Heart left ventricle (tissue), 16 donors: ENCODE results near the gene MFAP5. TPM values are rescaled to one million over a fixed set of nuclear protein-coding genes. Genes with fewer than 3 reads are reported as not detected.

Experiments
- ATAC-seq, 4 donors: fragments of 200-7000 bp; cut with Tn5 transposase; one replicate each; pipeline ENCODE4 v1.9.1; 2020 to 2022; ENCODE audit warnings: moderate library complexity in 4 of 4, mild to moderate bottlenecking in 3 of 4, moderate number of reproducible peaks in 1 of 4
- DNase-seq, 5 donors: peaks; one replicate each; pipeline ENCODE4 v3.0.0-alpha.2; 2020
- H3K27ac ChIP-seq, 12 donors: fragments of 200-600 bp; sonication (generic) in 4 of 12; one replicate each; pipeline versions ENCODE4 v1.5.0 to v1.8.0; 2016 to 2022; ENCODE audit warnings: mild to moderate bottlenecking in 2 of 12
- H3K27me3 ChIP-seq, 9 donors: fragments of 200-600 bp; sonication (generic) in 2 of 9; one replicate each; pipeline versions ENCODE4 v1.5.1 to v1.8.0; 2016 to 2022; ENCODE audit warnings: mild to moderate bottlenecking in 3 of 9
- H3K36me3 ChIP-seq, 9 donors: fragments of 200-600 bp; sonication (generic) in 2 of 9; one replicate each; pipeline versions ENCODE4 v1.5.0 to v1.8.0; 2018 to 2022; ENCODE audit warnings: mild to moderate bottlenecking in 2 of 9
- H3K4me1 ChIP-seq, 12 donors: fragments of 200-600 bp; sonication (generic) in 4 of 12; one replicate each; pipeline versions ENCODE4 v1.5.0 to v1.8.0; 2016 to 2022; ENCODE audit warnings: mild to moderate bottlenecking in 3 of 12
- H3K4me3 ChIP-seq, 12 donors: fragments of 200-600 bp; sonication (generic) in 4 of 12; one replicate each; pipeline versions ENCODE4 v1.5.0 to v1.8.0; 2017 to 2022; ENCODE audit warnings: mild to moderate bottlenecking in 9 of 12, moderate library complexity in 4 of 12
- H3K9me3 ChIP-seq, 12 donors: fragments of 200-600 bp; sonication (generic) in 4 of 12; one replicate each; pipeline versions ENCODE4 v1.5.0 to v1.8.0; 2016 to 2022; ENCODE audit warnings: mild to moderate bottlenecking in 1 of 12
- CTCF ChIP-seq, 12 donors: fragments of 200-600 bp; sonication (generic) in 4 of 12; IDR thresholded peaks; one replicate each; pipeline versions ENCODE4 v1.5.0 to v1.8.0; 2018 to 2022; ENCODE audit warnings: antibody characterized with exemption in 12 of 12, mild to moderate bottlenecking in 5 of 12
- POLR2A ChIP-seq, 2 donors: fragments of 450-650 bp; IDR thresholded peaks; one replicate each; pipeline ENCODE4 v1.6.1; 2017; ENCODE audit warnings: antibody characterized with exemption in 2 of 2, mild to moderate bottlenecking in 2 of 2, moderate library complexity in 2 of 2
- WGBS, 4 donors: extraction: QIAGEN DNeasy Blood & Tissue Kit in 2 of 4; methylation state at CpG; one replicate each; pipeline versions ENCODE4 v1.1.5 to v1.1.7; 2013 to 2018; 5-methylcytosine and 5-hydroxymethylcytosine counted together
- intact Hi-C, 10 donors: fragments of 100-400 bp; cut with DNase I; formaldehyde crosslinking; loops; one replicate each; pipeline versions ENCODE4 v1.11.1 to v1.14.2; 2022
- polyA plus RNA-seq, 2 donors: library from polyadenylated mRNA; stranded (reverse); fragments of 200-250 nt; gene quantifications; one replicate each; pipeline ENCODE4 v1.2.3, GENCODE V29; 2013
- total RNA-seq, 9 donors: library from RNA; depleted of rRNA in 2 of 9; stranded (reverse); fragments of >200 nt in 2 of 9; fragmentation: NEBNext Ultra II Directional in 3 of 9; extraction: Animal tissue kit (Norgen Biotek cat#: 25700) in 3 of 9; gene quantifications; one replicate each; pipeline versions ENCODE4 v1.1.0 to v1.2.4, GENCODE V29; 2016 to 2023
- donor health status: ischemic (EF 13 %, LVEDD 7.1; RV severe dilation, severe dysfunction).
- donor health status: healthy with polysubstance abuse.
- donor health status: DM: no; HTN: yes; CAD: no.
- donor health status: DM: no; HTN: no; CAD: no.
- donor health status: ischemic (EF 25% LVEDD 6.9; RV normal size, moderate dysfunction).
- donor health status: ischemic (EF 25% LVEDD 5.7; RV mildly dilated, moderate dysfunction).
- donor health status: healthy.
- donor health status: DM: yes; HTN: yes; CAD: no.
- donor health status: ischemic (EF 35%, LVEDD 5.7; RV mildly dilated, moderate dysfunction).
- donor health status: nonischemic (EF 11% LVEDD 7.7; RV severe dilation, severe dysfunction).
- donor health status: DM: yes; HTN: yes; CAD: no.
- donor health status: PGD.
- donor health status: ischemic (EF 29% LVEDD 5.4; RV normal size, mild dysfunction).
- donor health status: nonischemic (EF 23%, LVEDD 6.1; RV moderate dilation, normal function).

The MFAP5 gene
- total and polyA plus RNA-seq, 11 donors = 10.2 to 137 (median 31.5) TPM

DNA sequence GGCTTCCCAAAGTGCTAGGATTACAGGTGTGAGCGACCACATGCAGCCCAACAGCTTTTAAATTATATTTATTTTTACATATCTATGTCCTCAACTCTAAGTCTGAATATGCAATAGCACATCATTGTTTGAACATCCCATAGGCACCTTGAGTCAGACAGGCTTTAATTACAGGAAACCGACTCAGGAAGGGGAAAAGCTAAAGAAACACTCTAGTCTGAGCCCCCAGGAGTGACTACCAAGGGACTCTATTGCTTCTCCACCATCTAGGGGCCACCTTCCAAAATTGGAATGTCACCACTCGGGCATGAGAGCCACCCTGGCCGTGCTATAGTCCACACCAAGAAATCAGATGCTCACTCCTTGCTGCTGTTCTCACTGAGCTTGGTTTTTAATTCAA is 14.0 kb upstream of the MFAP5 start:
- Histone ChIP-seq H3K27ac (no peak overlapping the region), H3K36me3 (no peaks in the 10 kb centered on the region), H3K4me1 (peaks cover 0 to 17% (median 0%) of the 10 kb centered on the region in 12 donors), H3K9me3 (no peaks in the 10 kb centered on the region), H3K27me3 (no peaks in the 10 kb centered on the region), H3K4me3 (no peak overlapping the region)
- DNase-seq (no peak), ATAC-seq (no peak)
- TF ChIP-seq POLR2A (IDR thresholded peaks at IDR 0.05) (no peak), CTCF (IDR thresholded peaks at IDR 0.05) (no peak)
- 73 to 84% (median 83%) methylated on average over 4 of the region's 4 CpGs for WGBS, 4 donors
- intact Hi-C loops = no loop called here

GRCh38 chr12:8675591-8676036 is 13.0 kb upstream of the MFAP5 start:
- H3K27ac ChIP-seq = peak overlapping the region in 2 of 12 donors; percentile 7 to 69
- no peak overlapping the region for H3K4me3 ChIP-seq
- no peak for ATAC-seq
- H3K9me3 ChIP-seq = no peaks in the 10 kb centered on the region
- peaks cover 0 to 15% (median 0%) of the 10 kb centered on the region in 12 donors for H3K4me1 ChIP-seq
- intact Hi-C loops = no loop called here
- no peaks in the 10 kb centered on the region for H3K27me3 ChIP-seq
- no peaks in the 10 kb centered on the region for H3K36me3 ChIP-seq
- WGBS, 4 donors = 41 to 56% (median 54%) methylated on average over 3 of the region's 3 CpGs
- TF ChIP-seq POLR2A (IDR thresholded peaks at IDR 0.05) = no peak
- no peak for TF ChIP-seq CTCF (IDR thresholded peaks at IDR 0.05)
- no peak for DNase-seq

- Histone ChIP-seq H3K4me1 (peaks cover 0 to 23% (median 0%) of the 10 kb centered on the region in 12 donors), H3K36me3 (no peaks in the 10 kb centered on the region), H3K27me3 (no peaks in the 10 kb centered on the region), H3K4me3 (no peak overlapping the region), H3K27ac (no peak overlapping the region), H3K9me3 (no peaks in the 10 kb centered on the region)
- ATAC-seq = no peak
- intact Hi-C loops = loop anchor here in 2 of 10 donors (5.0 kb wide), 2 partner anchors 220 to 370 kb away; no protein-coding TSS in a partner anchor
- TF ChIP-seq CTCF (IDR thresholded peaks at IDR 0.05) (no peak), POLR2A (IDR thresholded peaks at IDR 0.05) (no peak)
- DNase-seq = no peak
- WGBS, 4 donors = 82 to 93% (median 91%) methylated on average over 5 of the region's 5 CpGs
These were observed 9.8 kb upstream of the MFAP5 start for GRCh38 chr12:8672381-8672780.

DNA sequence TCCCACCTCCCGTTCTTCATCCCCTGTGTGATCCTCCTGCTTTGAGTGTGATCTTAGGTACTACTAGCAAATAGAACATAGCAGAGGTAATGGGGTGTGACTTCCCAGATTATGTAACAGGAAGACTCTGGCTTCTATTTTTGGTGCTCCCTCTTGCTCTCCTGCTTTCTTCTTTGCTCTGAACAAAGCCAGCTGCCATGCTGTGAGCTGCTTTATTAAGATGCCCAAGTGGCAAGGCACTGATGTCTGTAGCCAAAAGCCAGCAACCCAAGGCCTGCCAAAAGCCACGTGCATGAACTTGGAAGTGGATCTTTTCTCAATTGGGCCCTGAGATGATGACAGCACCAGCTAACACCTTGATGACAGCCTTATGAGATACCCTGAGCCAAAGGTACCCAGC is 5.8 kb upstream of the MFAP5 start:
- WGBS, 4 donors = 54 to 61% (median 59%) methylated on average over 2 of the region's 2 CpGs
- Histone ChIP-seq H3K4me3 (no peak overlapping the region), H3K36me3 (no peaks in the 10 kb centered on the region), H3K9me3 (no peaks in the 10 kb centered on the region), H3K4me1 (peaks cover 0 to 9% (median 0%) of the 10 kb centered on the region in 12 donors), H3K27me3 (no peaks in the 10 kb centered on the region), H3K27ac (no peak overlapping the region)
- DNase-seq (no peak), ATAC-seq (no peak)
- intact Hi-C loops = no loop called here
- TF ChIP-seq CTCF (IDR thresholded peaks at IDR 0.05) (no peak), POLR2A (IDR thresholded peaks at IDR 0.05) (no peak)
